Tibial nerve (tissue), 4 donors: ENCODE results near the gene WTIP.

ENCODE experiments used
- CTCF ChIP-seq, 5 experiments: fragments of 200-600 bp in 3 of 5; fragments of 450-650 bp in 2 of 5; sonication (generic) in 3 of 5; IDR thresholded peaks; one replicate each; pipeline ENCODE4 v1.5.1; 2016 to 2019; ENCODE audit warnings: antibody characterized with exemption in 5 of 5, mild to moderate bottlenecking in 3 of 5, moderate library complexity in 2 of 5
- EP300 ChIP-seq, 2 donors: sonication (generic); formaldehyde crosslinking; IDR thresholded peaks; one replicate each; pipeline ENCODE4 v1.6.1; 2017; ENCODE audit warnings: antibody characterized with exemption in 2 of 2, mild to moderate bottlenecking in 1 of 2

GRCh38 chr19:34490141-34490766 lies 8.7 kb downstream of the WTIP start:
- no peak for TF ChIP-seq CTCF (IDR thresholded peaks at IDR 0.05)
- no peak for TF ChIP-seq EP300 (IDR thresholded peaks at IDR 0.05)
